GM12878 (cell line): ENCODE results near the gene ADA. TPM values are rescaled to one million over a fixed set of nuclear protein-coding genes. Genes with fewer than 3 reads are reported as not detected.
A peak's percentile ranks its signal among the peaks of the same experiment; 100 is the strongest.

ENCODE experiments used
- ATAC-seq: fragments of 200-7000 bp; cut with Tn5 transposase; 3 replicates; pipeline ENCODE4 v1.9.1; 2020; ENCODE audit warnings: mild to moderate bottlenecking, moderate library complexity
- BruUV-seq: library from RNA; stranded (reverse); fragments of 400-500 nt; replicated peaks from 2 replicates; lab custom pipeline; 2021; lab: Mats Ljungman, UMichigan
- CTCF ChIA-PET: fragments of 300-600 bp; sonication (Branson Sonifier 250); formaldehyde crosslinking; extraction: SDS; loops from one replicate; lab custom pipeline; 2021; ENCODE audit warnings: inconsistent platforms; lab: Yijun Ruan, JAX
- POLR2A ChIA-PET: fragments of 350-600 bp; formaldehyde crosslinking; extraction: SDS; loops from one replicate; lab custom pipeline; 2021; ENCODE audit warnings: inconsistent platforms; lab: Charles Lee
- RAD21 ChIA-PET: fragments of 300-600 bp; sonication (Branson Sonifier 250); formaldehyde crosslinking; loops from one replicate; lab custom pipeline; 2023; ENCODE audit warnings: antibody characterized with exemption; ENCODE audit not compliant: unreplicated experiment; lab: Charles Lee
- SMC1A ChIA-PET: fragments of 300-600 bp; sonication (Branson Sonifier 250); formaldehyde crosslinking; loops from one replicate; lab custom pipeline; 2023; ENCODE audit not compliant: unreplicated experiment, uncharacterized antibody; lab: Charles Lee
- DNase-seq: peaks from one replicate; pipeline ENCODE4 v3.0.0-alpha.2; 2011; ENCODE audit warnings: low read depth, low spot score
- FAIRE-seq: peaks from 3 replicates; lab custom pipeline; 2011; peaks lifted over from hg19 to GRCh38; lab: Jason Lieb, UNC
- H2AFZ ChIP-seq: 2 replicates; pipeline ENCODE4 v1.6.0; 2011; ENCODE audit warnings: low read depth, low read length, control low read depth; ENCODE audit not compliant: control insufficient read depth
- H3K27ac ChIP-seq: 2 replicates; pipeline ENCODE4 v1.5.1; 2011; ENCODE audit warnings: control low read depth; ENCODE audit not compliant: control insufficient read depth, insufficient read depth
- H3K27me3 ChIP-seq, 2 experiments: replicated peaks in 1 of 2; 2 replicates each; pipeline versions ENCODE4 v1.6.0 to v1.6.1; 2011; ENCODE audit warnings: low read length in 1 of 2; ENCODE audit not compliant: control insufficient read depth in 2 of 2, insufficient read depth in 2 of 2
- H3K36me3 ChIP-seq, 2 experiments: 2 replicates each; pipeline ENCODE4 v1.5.1; 2011; ENCODE audit warnings: low read length in 1 of 2; ENCODE audit not compliant: control insufficient read depth in 2 of 2, insufficient read depth in 2 of 2
- H3K4me1 ChIP-seq: 2 replicates; pipeline ENCODE4 v1.6.1; 2011; ENCODE audit warnings: mild to moderate bottlenecking, low read length, moderate library complexity, mixed read lengths; ENCODE audit not compliant: control insufficient read depth, insufficient read depth
- H3K4me2 ChIP-seq: 2 replicates; pipeline ENCODE4 v1.6.0; 2011; ENCODE audit warnings: control low read depth; ENCODE audit not compliant: control insufficient read depth, insufficient read depth
- H3K4me3 ChIP-seq: fragments of 200-600 bp; sonication (generic); 2 replicates; pipeline ENCODE4 v1.5.1; 2016
- H3K79me2 ChIP-seq: 2 replicates; pipeline ENCODE4 v1.6.0; 2011; ENCODE audit warnings: low read length; ENCODE audit not compliant: control insufficient read depth, insufficient read depth
- H3K9ac ChIP-seq: 2 replicates; pipeline ENCODE4 v1.8.0; 2011; ENCODE audit warnings: low read length, control low read depth, mixed read lengths; ENCODE audit not compliant: control insufficient read depth, insufficient read depth
- H3K9me3 ChIP-seq: replicated peaks from 3 replicates; pipeline ENCODE4 v1.5.1; 2011; ENCODE audit warnings: mild to moderate bottlenecking, low read length; ENCODE audit not compliant: control insufficient read depth, insufficient read depth
- H4K20me1 ChIP-seq: 2 replicates; pipeline ENCODE4 v1.6.0; 2011; ENCODE audit not compliant: control insufficient read depth, insufficient read depth
- POLR2AphosphoS2 ChIP-seq: IDR thresholded peaks from 2 replicates; pipeline ENCODE4 v1.6.1; 2011; ENCODE audit warnings: low read depth, mild to moderate bottlenecking, low read length, improper control_type of control experiment, moderate library complexity
- SPI1 ChIP-seq: IDR thresholded peaks from 2 replicates; pipeline ENCODE4 v1.6.1; 2011; ENCODE audit warnings: low read depth, mild to moderate bottlenecking, low read length, moderate library complexity, borderline replicate concordance; ENCODE audit not compliant: insufficient read depth
- SRF ChIP-seq, 2 experiments: IDR thresholded peaks; 2 replicates each; pipeline ENCODE4 v1.6.1; 2011; ENCODE audit warnings: low read depth in 2 of 2, low read length in 2 of 2, mild to moderate bottlenecking in 1 of 2, moderate library complexity in 1 of 2
- TCF12 ChIP-seq: IDR thresholded peaks from 2 replicates; pipeline ENCODE4 v1.6.1; 2011; ENCODE audit warnings: low read depth, mild to moderate bottlenecking, low read length
- WGBS: methylation state at CpG from one replicate; pipeline ENCODE4 v1.1.6; 2016; ENCODE audit warnings: low lambda C conversion rate; ENCODE audit not compliant: insufficient replicate concordance, insufficient coverage; ENCODE audit errors: missing lambda C conversion rate; 5-methylcytosine and 5-hydroxymethylcytosine counted together
- in situ Hi-C: fragments of 300-500 bp; cut with MboI; formaldehyde crosslinking; loops from 9 replicates; pipeline ENCODE4 v1.14.3; 2018; ENCODE audit warnings: mixed read lengths
- intact Hi-C: fragments of 100-400 bp; cut with micrococcal nuclease; formaldehyde crosslinking; loops from one replicate; pipeline ENCODE4 v1.14.2; 2022; ENCODE audit not compliant: unreplicated experiment
- polyA plus RNA-seq, 11 experiments: library from polyadenylated mRNA; depleted of rRNA in 4 of 11; unstranded in 6 of 11; stranded (reverse) in 5 of 11; fragments of >200 nt; fragmentation: Nextera tagmentation in 4 of 11; fragmentation: Illumina TruSeq in 1 of 11; extraction: Ambion mirVana in 4 of 11; extraction: Trizol in 1 of 11; gene quantifications; 1 replicate in 1 of 11; 2 replicates in 10 of 11; pipeline versions ENCODE4 v1.2.1 to v1.2.3, GENCODE V29; 2011 to 2016; ENCODE audit warnings: inconsistent platforms in 2 of 11, missing spikeins in 2 of 11, low read depth in 1 of 11
- total RNA-seq, 4 experiments: library from RNA; depleted of rRNA in 3 of 4; stranded (reverse); fragments of >200 nt in 3 of 4; fragmentation: Illumina TruSeq in 1 of 4; extraction: Trizol in 1 of 4; gene quantifications; 2 replicates each; pipeline versions ENCODE4 v1.2.1 to v1.2.3, GENCODE V29; 2013 to 2021

ADA gene
- total and polyA plus RNA-seq, 10 of the 15 experiments (the other 5 are each of a cell fraction or from before 2014, with no cell fraction given), result 40.9 to 217 (median 90.8) TPM

GRCh38 chr20:44590980-44591778, 60.3 kb downstream of the ADA start:
- POLR2A ChIA-PET, result interaction anchor here (0.5 to 1.5 kb wide), 7 partner anchors 8 to 70 kb away, joined by 3 to 5 read pairs (median 4); no protein-coding TSS in a partner anchor
- no peak overlapping the region for H3K9ac ChIP-seq
- FAIRE-seq (no peak), ATAC-seq (0 out of 3 replicates have a peak, but pooled peaks have one; percentile 7), DNase-seq (no peak)
- peaks cover 35% of the 10 kb centered on the region for H3K4me1 ChIP-seq
- in situ Hi-C loops (no loop called here), intact Hi-C loops (no loop called here)
- 74% methylated on average over 9 of the region's 9 CpGs for WGBS
- BruUV-seq, result no TSS peak
- no peaks in the 10 kb centered on the region for H3K79me2 ChIP-seq
- H3K4me3 ChIP-seq, result no peak overlapping the region
- H3K36me3 ChIP-seq, result peaks cover 0 to 4% of the 10 kb centered on the region in 2 experiments; a peak in 2 of 4 replicates
- H3K27me3 ChIP-seq, result no peaks in the 10 kb centered on the region
- no peak overlapping the region for H3K27ac ChIP-seq
- no peaks in the 10 kb centered on the region for H4K20me1 ChIP-seq
- H3K9me3 ChIP-seq, result no peaks in the 10 kb centered on the region
- no peak overlapping the region for H3K4me2 ChIP-seq
- no peak overlapping the region for H2AFZ ChIP-seq
- RAD21 ChIA-PET, result interaction anchor here (0.6 to 2.7 kb wide), 9 partner anchors 8 to 115 kb away, joined by 3 to 11 read pairs (median 4); partner anchors contain the start of gene PKIG
- TF ChIP-seq POLR2AphosphoS2, result no peak
- TF ChIP-seq SRF (IDR thresholded peaks at IDR 0.05; ENCODE audit: low read depth in 2 of 2, low read length in 2 of 2), result no peak
- no peak for TF ChIP-seq TCF12
- peak; percentile 75 for TF ChIP-seq SPI1
- TF ChIP-seq, all 136 proteins: peak for 1
- SMC1A ChIA-PET, result interaction anchor here (0.6 to 7.8 kb wide), 8 partner anchors 8 to 349 kb away, joined by 3 to 144 read pairs (median 7); partner anchors contain the start of gene PKIG
- CTCF ChIA-PET, result interaction anchor here (0.9 to 2.6 kb wide), 8 partner anchors 7 to 116 kb away, joined by 3 to 11 read pairs (median 4); partner anchors contain the start of genes PKIG and TTPAL
